ENCODE data around the gene CXCL10.

- TF ChIP-seq CTCF (conservative IDR thresholded peaks at IDR 0.05 in 1 of 2, IDR thresholded peaks at IDR 0.05 in 1 of 2; ENCODE audit: low read depth in 1 of 2, low read length in 2 of 2) = no peak
- no peak for TF ChIP-seq EZH2 (IDR thresholded peaks at IDR 0.05; ENCODE audit: low read length, missing control alignments)
Measured at GRCh38 chr4:76011018-76011670, 12.2 kb downstream of the CXCL10 start.

Data from fibroblast of lung (primary cell).